ENCODE results near the gene PLEKHM3.

- TF ChIP-seq CTCF (IDR thresholded peaks at IDR 0.05) (no peak), POLR2A (IDR thresholded peaks at IDR 0.05) (no peak)
These were observed 196.8 kb downstream of the PLEKHM3 start for GRCh38 chr2:207828361-207829057.
